Neural cell (in vitro differentiated cells): ENCODE results near the gene ATRAID.
"Not testable (repeated sequence)": the region's sequence is repeated elsewhere in the genome, so short reads cannot be mapped to it uniquely, and the experiment has no call there.

ENCODE experiments used
- EP300 ChIP-seq: fragments of 450-650 bp; conservative IDR thresholded peaks from 2 replicates; pipeline ENCODE4 v1.6.1; 2014; ENCODE audit warnings: antibody characterized with exemption, mild to moderate bottlenecking, moderate library complexity; ENCODE audit not compliant: poor library complexity, severe bottlenecking
- EZH2 ChIP-seq: fragments of 200-600, 300-800 bp; shearing (Covaris generic), sonication (generic); IDR thresholded peaks from 2 replicates; pipeline ENCODE4 v1.6.1; 2014; ENCODE audit warnings: antibody characterized with exemption, low read length, borderline replicate concordance, mild to moderate bottlenecking; ENCODE audit not compliant: insufficient read depth, poor library complexity, severe bottlenecking
- MXI1 ChIP-seq: fragments of 450-650 bp; conservative IDR thresholded peaks from 2 replicates; pipeline ENCODE4 v1.6.1; 2014; ENCODE audit warnings: antibody characterized with exemption, mild to moderate bottlenecking; ENCODE audit not compliant: poor library complexity, severe bottlenecking
- POLR2AphosphoS5 ChIP-seq: IDR thresholded peaks from 2 replicates; pipeline ENCODE4 v1.6.1; 2012
- RAD21 ChIP-seq: fragments of 450-650 bp; conservative IDR thresholded peaks from 2 replicates; pipeline ENCODE4 v1.6.1; 2014; ENCODE audit warnings: antibody characterized with exemption, mild to moderate bottlenecking, moderate library complexity
- REST ChIP-seq: IDR thresholded peaks from 2 replicates; pipeline ENCODE4 v1.6.1; 2012; ENCODE audit warnings: borderline replicate concordance
- SMC3 ChIP-seq: fragments of 450-650 bp; conservative IDR thresholded peaks from 2 replicates; pipeline ENCODE4 v1.6.1; 2014; ENCODE audit warnings: antibody characterized with exemption, mild to moderate bottlenecking, moderate library complexity; ENCODE audit not compliant: poor library complexity
- TAF1 ChIP-seq: IDR thresholded peaks from 2 replicates; pipeline ENCODE4 v1.6.1; 2012; ENCODE audit warnings: low read depth
- TF ChIP-seq, protein P1 (sequence below): fragments of 450-650 bp; IDR thresholded peaks from 2 replicates; pipeline ENCODE4 v1.5.1; 2014; ENCODE audit warnings: antibody characterized with exemption, mild to moderate bottlenecking, moderate library complexity; ENCODE audit not compliant: poor library complexity, severe bottlenecking

DNA sequence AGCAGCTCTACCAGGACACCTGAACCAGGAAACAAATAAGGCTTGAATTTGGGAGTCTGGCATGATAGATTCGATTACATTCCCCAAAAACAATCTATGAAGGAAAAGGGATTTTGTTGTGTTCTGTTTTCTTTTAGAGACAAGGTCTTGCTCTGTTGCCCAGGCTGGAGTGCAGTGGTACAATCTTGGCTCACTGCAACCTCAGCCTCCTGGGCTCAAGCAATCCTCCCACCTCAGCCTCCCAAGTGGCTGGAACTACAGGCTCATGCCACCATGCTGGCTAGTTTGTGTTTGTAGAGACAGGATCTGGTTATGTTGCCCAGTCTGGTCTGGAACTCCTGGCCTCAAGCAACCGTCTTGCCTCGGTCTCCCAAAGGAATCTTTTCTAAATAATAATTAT, 13.8 kb upstream of the ATRAID start:
- not testable (repeated sequence) for TF ChIP-seq EP300, EZH2, TAF1, POLR2AphosphoS5, SMC3, REST, RAD21, MXI1
- TF ChIP-seq, protein P1, sequence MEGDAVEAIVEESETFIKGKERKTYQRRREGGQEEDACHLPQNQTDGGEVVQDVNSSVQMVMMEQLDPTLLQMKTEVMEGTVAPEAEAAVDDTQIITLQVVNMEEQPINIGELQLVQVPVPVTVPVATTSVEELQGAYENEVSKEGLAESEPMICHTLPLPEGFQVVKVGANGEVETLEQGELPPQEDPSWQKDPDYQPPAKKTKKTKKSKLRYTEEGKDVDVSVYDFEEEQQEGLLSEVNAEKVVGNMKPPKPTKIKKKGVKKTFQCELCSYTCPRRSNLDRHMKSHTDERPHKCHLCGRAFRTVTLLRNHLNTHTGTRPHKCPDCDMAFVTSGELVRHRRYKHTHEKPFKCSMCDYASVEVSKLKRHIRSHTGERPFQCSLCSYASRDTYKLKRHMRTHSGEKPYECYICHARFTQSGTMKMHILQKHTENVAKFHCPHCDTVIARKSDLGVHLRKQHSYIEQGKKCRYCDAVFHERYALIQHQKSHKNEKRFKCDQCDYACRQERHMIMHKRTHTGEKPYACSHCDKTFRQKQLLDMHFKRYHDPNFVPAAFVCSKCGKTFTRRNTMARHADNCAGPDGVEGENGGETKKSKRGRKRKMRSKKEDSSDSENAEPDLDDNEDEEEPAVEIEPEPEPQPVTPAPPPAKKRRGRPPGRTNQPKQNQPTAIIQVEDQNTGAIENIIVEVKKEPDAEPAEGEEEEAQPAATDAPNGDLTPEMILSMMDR = not testable (repeated sequence)
